Measurements from ENCODE around the gene TSBP1. TPM values are rescaled to one million over a fixed set of nuclear protein-coding genes. Genes with fewer than 3 reads are reported as not detected.

TSBP1 gene, protein sequence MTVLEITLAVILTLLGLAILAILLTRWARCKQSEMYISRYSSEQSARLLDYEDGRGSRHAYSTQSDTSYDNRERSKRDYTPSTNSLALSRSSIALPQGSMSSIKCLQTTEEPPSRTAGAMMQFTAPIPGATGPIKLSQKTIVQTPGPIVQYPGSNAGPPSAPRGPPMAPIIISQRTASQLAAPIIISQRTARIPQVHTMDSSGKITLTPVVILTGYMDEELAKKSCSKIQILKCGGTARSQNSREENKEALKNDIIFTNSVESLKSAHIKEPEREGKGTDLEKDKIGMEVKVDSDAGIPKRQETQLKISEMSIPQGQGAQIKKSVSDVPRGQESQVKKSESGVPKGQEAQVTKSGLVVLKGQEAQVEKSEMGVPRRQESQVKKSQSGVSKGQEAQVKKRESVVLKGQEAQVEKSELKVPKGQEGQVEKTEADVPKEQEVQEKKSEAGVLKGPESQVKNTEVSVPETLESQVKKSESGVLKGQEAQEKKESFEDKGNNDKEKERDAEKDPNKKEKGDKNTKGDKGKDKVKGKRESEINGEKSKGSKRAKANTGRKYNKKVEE
- total RNA-seq (not detected), polyA plus RNA-seq (not detected)
- long read RNA-seq, donor 1: 0 reads
- long read RNA-seq, donor 2: 0 reads
- long read RNA-seq, donor 3: 0 reads

DNA sequence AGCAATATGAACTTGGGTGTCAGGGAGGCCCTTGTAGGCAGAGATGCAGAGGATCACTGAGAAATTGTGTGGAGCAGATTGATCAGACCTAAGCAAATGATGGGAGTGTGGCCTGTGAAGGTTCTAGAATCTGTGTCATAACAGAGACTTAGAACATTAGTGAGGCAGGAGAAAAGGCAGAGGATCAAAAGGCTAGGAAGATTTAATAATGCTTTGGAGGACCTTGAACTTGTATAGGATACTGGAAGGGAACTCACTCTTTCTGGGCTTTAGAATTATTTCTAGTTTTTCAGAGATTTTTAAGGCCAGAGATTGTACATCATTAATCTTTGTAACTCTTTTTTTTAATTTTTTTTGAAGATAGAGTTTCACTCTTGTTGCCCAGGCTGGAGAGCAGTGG lies at the start of gene TSBP1:
TSBP1 (minus strand) TSS at position 101 of the 400 bp plus-strand sequence. CDS start 197 bp downstream, outside the sequence.
- ATAC-seq (no peak), DNase-seq (no peak)
- TF ChIP-seq, protein P1, sequence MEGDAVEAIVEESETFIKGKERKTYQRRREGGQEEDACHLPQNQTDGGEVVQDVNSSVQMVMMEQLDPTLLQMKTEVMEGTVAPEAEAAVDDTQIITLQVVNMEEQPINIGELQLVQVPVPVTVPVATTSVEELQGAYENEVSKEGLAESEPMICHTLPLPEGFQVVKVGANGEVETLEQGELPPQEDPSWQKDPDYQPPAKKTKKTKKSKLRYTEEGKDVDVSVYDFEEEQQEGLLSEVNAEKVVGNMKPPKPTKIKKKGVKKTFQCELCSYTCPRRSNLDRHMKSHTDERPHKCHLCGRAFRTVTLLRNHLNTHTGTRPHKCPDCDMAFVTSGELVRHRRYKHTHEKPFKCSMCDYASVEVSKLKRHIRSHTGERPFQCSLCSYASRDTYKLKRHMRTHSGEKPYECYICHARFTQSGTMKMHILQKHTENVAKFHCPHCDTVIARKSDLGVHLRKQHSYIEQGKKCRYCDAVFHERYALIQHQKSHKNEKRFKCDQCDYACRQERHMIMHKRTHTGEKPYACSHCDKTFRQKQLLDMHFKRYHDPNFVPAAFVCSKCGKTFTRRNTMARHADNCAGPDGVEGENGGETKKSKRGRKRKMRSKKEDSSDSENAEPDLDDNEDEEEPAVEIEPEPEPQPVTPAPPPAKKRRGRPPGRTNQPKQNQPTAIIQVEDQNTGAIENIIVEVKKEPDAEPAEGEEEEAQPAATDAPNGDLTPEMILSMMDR (IDR thresholded peaks at IDR 0.05): no peak
- no peak for TF ChIP-seq POLR2A (IDR thresholded peaks at IDR 0.05)
- intact Hi-C loops (cut with DNase I): no loop called here
- Histone ChIP-seq H3K36me3 (no peaks in the 10 kb centered on the region), H3K4me3 (no peak within 1 kb of the TSS), H3K4me1 (no peaks in the 10 kb centered on the region), H3K27ac (no peak within 1 kb of the TSS), H3K9me3 (no peaks in the 10 kb centered on the region), H3K27me3 (peaks cover 0 to 14% (median 0%) of the 10 kb centered on the region in 9 donors)

DNA sequence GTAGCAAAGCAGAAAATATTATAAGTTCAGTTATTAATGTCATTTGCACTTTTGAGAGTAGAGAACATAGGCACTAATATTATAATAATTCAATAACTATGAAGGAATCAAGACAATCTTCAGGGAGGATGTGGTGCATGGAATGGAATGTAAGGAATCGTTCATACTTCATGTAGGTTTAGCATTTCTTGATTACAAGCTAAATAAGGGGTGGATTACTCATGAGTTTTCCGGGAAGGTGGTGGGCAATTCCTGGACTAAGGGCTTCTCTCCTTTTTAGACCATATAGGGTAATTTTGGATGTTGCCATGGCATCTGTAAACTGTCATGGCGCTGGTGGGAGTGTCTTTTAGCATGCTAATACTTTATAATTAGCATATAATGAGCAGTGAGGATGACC lies 44.3 kb upstream of the TSBP1 start:
- Histone ChIP-seq H3K4me3 (peak overlapping the region in 3 of 12 donors; percentile 10 to 43 (median 34)), H3K27ac (no peak overlapping the region), H3K36me3 (no peaks in the 10 kb centered on the region), H3K4me1 (peaks cover 0 to 17% (median 0%) of the 10 kb centered on the region in 12 donors), H3K9me3 (no peaks in the 10 kb centered on the region), H3K27me3 (peaks cover 0 to 77% (median 13%) of the 10 kb centered on the region in 9 donors)
- DNase-seq (no peak), ATAC-seq (no peak)
- no peak for TF ChIP-seq POLR2A (IDR thresholded peaks at IDR 0.05)
- TF ChIP-seq, protein P1 (IDR thresholded peaks at IDR 0.05): no peak
- intact Hi-C loops (cut with DNase I): loop anchor here in 9 of 10 donors (5.0 to 10.0 kb wide), 7 partner anchors 171 to 451 kb away; no protein-coding TSS in a partner anchor
- 67 to 78% (median 70%) methylated on average over 3 of the region's 3 CpGs for WGBS, 4 donors

DNA sequence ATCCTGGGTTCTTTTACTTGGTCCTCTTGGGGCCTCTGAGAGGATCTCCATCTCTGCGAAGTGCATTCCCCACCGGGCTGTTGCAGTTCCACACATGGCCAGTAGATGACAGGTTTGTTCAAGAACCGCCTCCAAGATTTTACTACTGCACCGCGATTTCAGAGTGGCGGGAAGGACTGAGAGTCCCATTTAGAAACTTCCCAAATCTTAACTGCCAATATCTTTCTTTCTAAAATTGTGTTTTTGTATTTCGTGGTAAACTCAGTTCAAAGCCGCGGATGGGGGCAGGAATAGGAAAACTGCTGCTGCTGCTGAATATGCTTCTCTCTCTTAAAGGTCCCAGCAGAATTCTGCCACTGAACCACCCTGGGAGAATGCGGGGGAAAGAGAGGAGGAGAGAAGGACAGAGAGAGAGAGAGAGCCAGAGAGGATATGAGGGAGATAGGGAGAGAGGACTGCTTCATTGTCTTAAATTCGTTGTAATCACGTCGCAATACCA lies 43.9 kb upstream of the TSBP1 start:
- intact Hi-C loops (cut with DNase I): loop anchor here (2.0 to 10.0 kb wide), 9 partner anchors 171 to 452 kb away; no protein-coding TSS in a partner anchor
- H3K4me1 ChIP-seq: peaks cover 0 to 17% (median 0%) of the 10 kb centered on the region in 12 donors
- DNase-seq (peak; percentile 65 to 83 (median 67)), ATAC-seq (peak in 3 of 4 donors; percentile 73 to 78 (median 77))
- TF ChIP-seq, protein P1 (IDR thresholded peaks at IDR 0.05): peak; percentile 86 to 99 (median 98)
- no peak for TF ChIP-seq POLR2A (IDR thresholded peaks at IDR 0.05)
- 7 to 9% (median 8%) methylated on average over 13 of the region's 13 CpGs for WGBS, 4 donors
- H3K27me3 ChIP-seq: peaks cover 0 to 76% (median 13%) of the 10 kb centered on the region in 9 donors
- H3K36me3 ChIP-seq: no peaks in the 10 kb centered on the region
- H3K4me3 ChIP-seq: peak overlapping the region in 4 of 12 donors; percentile 10 to 43 (median 33)
- H3K27ac ChIP-seq: no peak overlapping the region
- H3K9me3 ChIP-seq: no peaks in the 10 kb centered on the region

Measured in heart left ventricle (tissue), 16 donors.